ENCODE data around the gene SRSF5.
"Not testable (repeated sequence)": the region's sequence is repeated elsewhere in the genome, so short reads cannot be mapped to it uniquely, and the experiment has no call there.

The SRSF5 gene

GRCh38 chr14:69811868-69812252, 44.9 kb downstream of the SRSF5 start:
- H3K27ac ChIP-seq = no peak overlapping the region
- H3K4me3 ChIP-seq (ENCODE audit: low read depth, low read length) = no peak overlapping the region
- no peak for DNase-seq
- H3K27me3 ChIP-seq (replicated peaks) = no peaks in the 10 kb centered on the region
- in situ Hi-C loops (cut with HindIII; ENCODE audit: low pct_ligation_motif_present, low sequenced_read_pairs) = no loop called here
- TF ChIP-seq, protein P1, sequence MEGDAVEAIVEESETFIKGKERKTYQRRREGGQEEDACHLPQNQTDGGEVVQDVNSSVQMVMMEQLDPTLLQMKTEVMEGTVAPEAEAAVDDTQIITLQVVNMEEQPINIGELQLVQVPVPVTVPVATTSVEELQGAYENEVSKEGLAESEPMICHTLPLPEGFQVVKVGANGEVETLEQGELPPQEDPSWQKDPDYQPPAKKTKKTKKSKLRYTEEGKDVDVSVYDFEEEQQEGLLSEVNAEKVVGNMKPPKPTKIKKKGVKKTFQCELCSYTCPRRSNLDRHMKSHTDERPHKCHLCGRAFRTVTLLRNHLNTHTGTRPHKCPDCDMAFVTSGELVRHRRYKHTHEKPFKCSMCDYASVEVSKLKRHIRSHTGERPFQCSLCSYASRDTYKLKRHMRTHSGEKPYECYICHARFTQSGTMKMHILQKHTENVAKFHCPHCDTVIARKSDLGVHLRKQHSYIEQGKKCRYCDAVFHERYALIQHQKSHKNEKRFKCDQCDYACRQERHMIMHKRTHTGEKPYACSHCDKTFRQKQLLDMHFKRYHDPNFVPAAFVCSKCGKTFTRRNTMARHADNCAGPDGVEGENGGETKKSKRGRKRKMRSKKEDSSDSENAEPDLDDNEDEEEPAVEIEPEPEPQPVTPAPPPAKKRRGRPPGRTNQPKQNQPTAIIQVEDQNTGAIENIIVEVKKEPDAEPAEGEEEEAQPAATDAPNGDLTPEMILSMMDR (IDR thresholded peaks at IDR 0.05; ENCODE audit: low read depth, low read length, missing control alignments) = no peak
- no peaks in the 10 kb centered on the region for H3K36me3 ChIP-seq (replicated peaks)

- no peaks in the 10 kb centered on the region for H3K27me3 ChIP-seq (replicated peaks)
- no peaks in the 10 kb centered on the region for H3K36me3 ChIP-seq (replicated peaks)
- in situ Hi-C loops (cut with HindIII; ENCODE audit: low pct_ligation_motif_present, low sequenced_read_pairs) = no loop called here
- no peak overlapping the region for H3K27ac ChIP-seq
- no peak for DNase-seq
- TF ChIP-seq, protein P1 (IDR thresholded peaks at IDR 0.05; ENCODE audit: low read depth, low read length, missing control alignments) = no peak
- H3K4me3 ChIP-seq (ENCODE audit: low read depth, low read length) = no peak overlapping the region
Measured at GRCh38 chr14:69812711-69813110, 45.8 kb downstream of the SRSF5 start.

DNA sequence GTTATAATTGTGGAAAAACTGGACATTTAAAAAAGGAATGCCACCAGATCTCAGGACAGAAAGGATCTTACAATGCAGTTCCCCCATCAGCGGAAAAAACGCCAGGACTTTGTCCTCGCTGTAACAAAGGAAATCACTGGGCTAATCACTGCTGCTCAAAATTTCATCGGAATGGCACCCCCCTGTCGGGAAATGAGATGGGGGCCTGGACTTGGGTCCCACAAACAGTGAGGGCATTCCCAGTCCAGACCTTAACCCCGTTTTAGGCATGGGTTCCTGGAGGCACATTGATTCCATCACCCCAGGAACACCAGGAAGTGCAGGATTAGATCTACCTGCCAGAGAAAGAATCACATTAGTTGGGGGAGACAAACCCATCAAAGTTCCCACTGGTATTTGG, 46.4 kb downstream of the SRSF5 start:
- H3K36me3 ChIP-seq (replicated peaks); DNase-seq; H3K4me3 ChIP-seq (ENCODE audit: low read depth, low read length); H3K27ac ChIP-seq; in situ Hi-C loops (cut with HindIII; ENCODE audit: low pct_ligation_motif_present, low sequenced_read_pairs); H3K27me3 ChIP-seq (replicated peaks): not testable (repeated sequence)

DNA sequence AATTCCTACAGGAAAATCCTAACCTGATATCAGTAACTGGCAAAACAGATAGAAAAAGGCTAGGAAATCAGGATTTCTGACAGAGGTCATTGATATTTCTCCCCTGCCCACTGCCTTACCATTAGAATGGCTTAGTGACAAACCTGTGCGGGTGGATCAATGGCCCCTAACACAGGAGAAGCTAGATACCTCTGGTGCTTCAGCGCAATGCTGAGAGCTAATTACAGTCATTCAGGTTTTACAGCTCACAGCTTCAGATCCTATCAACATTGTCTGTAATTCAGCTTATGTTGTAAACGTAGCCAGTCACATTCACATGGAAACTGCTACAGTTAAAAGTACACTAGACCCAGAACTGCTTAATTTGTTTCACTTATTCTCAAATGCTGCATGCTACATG, 47.5 kb downstream of the SRSF5 start:
- no peaks in the 10 kb centered on the region for H3K27me3 ChIP-seq (replicated peaks)
- no peak overlapping the region for H3K4me3 ChIP-seq (ENCODE audit: low read depth, low read length)
- H3K36me3 ChIP-seq (replicated peaks) = no peaks in the 10 kb centered on the region
- TF ChIP-seq, protein P1 (IDR thresholded peaks at IDR 0.05; ENCODE audit: low read depth, low read length, missing control alignments) = no peak
- no peak for DNase-seq
- H3K27ac ChIP-seq = no peak overlapping the region
- in situ Hi-C loops (cut with HindIII; ENCODE audit: low pct_ligation_motif_present, low sequenced_read_pairs) = no loop called here

DNA sequence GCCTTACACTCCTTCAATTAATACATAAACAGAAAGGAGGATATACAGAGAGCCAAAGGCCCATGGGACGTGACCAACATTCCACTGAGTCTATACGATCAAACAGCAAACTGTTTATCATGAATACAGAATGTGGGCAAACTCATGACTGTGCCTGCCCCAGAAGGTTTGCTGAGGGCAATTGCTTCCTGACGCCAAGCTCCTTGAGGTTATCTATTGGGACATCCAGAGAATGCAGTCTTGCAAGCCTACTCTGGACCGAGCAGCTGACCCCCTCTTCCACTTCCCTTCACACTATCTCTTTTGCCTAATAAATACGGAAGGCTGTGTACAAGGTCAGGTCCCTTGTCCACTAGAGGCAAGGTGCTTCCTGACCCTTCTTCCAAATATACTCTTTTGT, 48.6 kb downstream of the SRSF5 start:
- in situ Hi-C loops (cut with HindIII; ENCODE audit: low pct_ligation_motif_present, low sequenced_read_pairs) = no loop called here
- Histone ChIP-seq H3K27ac (no peak overlapping the region), H3K4me3 (ENCODE audit: low read depth, low read length) (no peak overlapping the region), H3K27me3 (replicated peaks) (no peaks in the 10 kb centered on the region), H3K36me3 (replicated peaks) (no peaks in the 10 kb centered on the region)
- no peak for DNase-seq
- TF ChIP-seq, protein P1 (IDR thresholded peaks at IDR 0.05; ENCODE audit: low read depth, low read length, missing control alignments) = no peak

DNA sequence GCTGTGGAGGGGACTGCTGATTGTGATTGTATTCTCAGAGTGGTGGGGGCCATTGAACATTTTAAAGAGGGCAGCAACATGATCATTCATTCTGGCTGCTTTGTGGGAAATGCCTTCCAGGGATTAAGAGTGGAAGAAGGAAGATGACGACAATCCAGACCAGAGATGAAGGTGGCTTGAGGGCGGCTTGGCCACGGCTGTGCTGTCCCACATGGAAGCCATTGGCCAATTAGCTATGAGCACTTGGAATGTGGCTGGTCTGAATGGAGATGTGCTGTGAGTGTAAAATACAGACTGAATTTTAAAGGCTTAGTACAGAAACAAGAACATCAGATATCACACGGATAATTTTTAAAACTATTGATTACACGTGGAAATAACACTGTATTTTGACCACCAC, 49.3 kb downstream of the SRSF5 start:
- H3K36me3 ChIP-seq (replicated peaks) = no peaks in the 10 kb centered on the region

More for the DNA sequence above, 49.3 kb downstream of the SRSF5 start:
- Histone ChIP-seq H3K27me3 (replicated peaks) (no peaks in the 10 kb centered on the region), H3K4me3 (ENCODE audit: low read depth, low read length) (no peak overlapping the region), H3K27ac (no peak overlapping the region)
- in situ Hi-C loops (cut with HindIII; ENCODE audit: low pct_ligation_motif_present, low sequenced_read_pairs) = no loop called here
- TF ChIP-seq, protein P1 (IDR thresholded peaks at IDR 0.05; ENCODE audit: low read depth, low read length, missing control alignments) = no peak
- DNase-seq = no peak
